DMS114 treated with DMSO at 0.1 percent for 48 hours (cell line): ENCODE data around the gene CDX1.

ENCODE experiments used
- DNase-seq: peaks from one replicate; lab custom pipeline; 2025; ENCODE audit not compliant: unreplicated experiment; lab: John Stamatoyannopoulos, UW

The CDX1 gene

DNA sequence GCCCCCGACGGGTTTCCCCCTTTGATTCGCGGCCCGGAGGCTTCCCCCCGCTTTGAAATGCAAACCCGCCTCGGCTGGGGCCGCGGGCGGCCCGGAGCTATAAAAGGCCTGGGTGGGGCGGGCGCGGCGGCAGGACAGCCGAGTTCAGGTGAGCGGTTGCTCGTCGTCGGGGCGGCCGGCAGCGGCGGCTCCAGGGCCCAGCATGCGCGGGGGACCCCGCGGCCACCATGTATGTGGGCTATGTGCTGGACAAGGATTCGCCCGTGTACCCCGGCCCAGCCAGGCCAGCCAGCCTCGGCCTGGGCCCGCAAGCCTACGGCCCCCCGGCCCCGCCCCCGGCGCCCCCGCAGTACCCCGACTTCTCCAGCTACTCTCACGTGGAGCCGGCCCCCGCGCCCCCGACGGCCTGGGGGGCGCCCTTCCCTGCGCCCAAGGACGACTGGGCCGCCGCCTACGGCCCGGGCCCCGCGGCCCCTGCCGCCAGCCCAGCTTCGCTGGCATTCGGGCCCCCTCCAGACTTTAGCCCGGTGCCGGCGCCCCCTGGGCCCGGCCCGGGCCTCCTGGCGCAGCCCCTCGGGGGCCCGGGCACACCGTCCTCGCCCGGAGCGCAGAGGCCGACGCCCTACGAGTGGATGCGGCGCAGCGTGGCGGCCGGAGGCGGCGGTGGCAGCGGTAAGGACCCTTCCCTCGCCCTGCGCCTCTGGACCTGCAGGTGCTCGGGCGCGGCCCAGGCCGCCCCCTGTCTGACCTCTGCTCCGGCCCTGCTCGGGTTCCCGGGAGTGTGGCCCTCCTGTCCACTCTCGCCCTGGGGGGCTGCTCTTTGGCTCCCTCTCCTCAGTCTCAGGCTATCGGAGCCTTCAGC is at the start of gene CDX1:
TSS of gene CDX1 (plus strand) at position 129 of the 862 bp plus-strand sequence. CDS start at position 228, 99 bp downstream.
- no peak for DNase-seq

DNA sequence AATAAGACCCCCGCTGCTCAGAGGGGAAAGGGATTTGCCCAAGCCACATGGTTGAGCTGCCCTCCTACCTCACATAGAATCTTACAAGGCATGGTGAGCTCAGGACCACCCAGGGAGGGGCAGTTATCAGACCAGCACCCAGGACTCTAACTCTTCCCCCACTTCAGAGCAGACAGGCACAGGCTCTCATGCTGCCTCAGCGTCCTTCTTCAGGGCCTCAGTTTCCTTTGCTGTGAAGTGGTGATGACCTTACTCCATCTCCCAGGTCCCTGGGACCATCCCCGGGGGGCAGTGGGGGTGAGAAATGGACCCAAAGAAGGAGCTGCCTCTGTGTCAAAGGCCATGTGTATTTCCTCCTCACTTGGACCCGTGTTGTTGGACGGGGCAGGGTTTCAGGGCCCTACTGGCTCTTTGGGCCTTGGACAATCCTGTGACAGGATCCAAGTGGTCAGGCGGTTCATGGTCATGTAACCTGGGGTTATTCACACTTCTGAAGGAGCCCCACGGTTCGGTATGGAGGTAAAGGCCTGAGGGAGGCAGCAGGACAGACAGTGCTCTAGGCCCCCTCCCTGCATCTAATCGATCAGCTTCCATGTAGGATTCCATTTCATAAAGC is 48.5 kb upstream of the CDX1 start:
- DNase-seq: no peak

DNA sequence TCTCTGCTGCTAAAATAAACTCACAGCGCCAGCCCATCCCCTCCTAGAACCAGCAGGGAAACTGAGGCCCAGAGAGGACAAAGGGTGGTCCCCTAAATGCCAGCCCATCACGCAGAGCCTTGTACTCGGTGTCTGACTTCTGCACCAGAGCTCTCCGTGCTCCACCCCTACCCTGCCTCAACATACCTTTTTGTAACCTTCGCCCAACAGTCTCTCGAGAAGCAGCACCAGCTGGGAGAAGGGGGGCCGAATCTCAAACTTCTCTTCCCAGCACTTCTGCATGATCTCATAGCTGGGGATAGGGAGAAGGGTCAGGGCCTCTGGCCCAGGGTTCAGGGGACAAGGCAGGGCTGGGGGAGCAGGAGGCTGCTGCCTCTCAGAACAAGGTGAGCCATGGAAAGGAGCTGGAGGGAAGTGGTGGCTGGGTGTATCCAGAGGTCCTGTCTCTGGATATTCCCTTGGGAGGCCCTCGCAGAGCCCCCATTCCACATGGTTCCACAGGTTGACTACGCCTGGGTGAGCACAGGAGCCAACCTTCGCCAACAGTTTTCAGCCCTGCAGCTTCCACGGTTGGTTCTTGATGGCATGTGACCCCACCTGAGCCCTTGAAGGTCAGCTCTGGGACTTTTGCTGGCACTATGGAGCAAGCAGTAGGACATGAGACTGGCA is 47.9 kb upstream of the CDX1 start:
- no peak for DNase-seq

DNA sequence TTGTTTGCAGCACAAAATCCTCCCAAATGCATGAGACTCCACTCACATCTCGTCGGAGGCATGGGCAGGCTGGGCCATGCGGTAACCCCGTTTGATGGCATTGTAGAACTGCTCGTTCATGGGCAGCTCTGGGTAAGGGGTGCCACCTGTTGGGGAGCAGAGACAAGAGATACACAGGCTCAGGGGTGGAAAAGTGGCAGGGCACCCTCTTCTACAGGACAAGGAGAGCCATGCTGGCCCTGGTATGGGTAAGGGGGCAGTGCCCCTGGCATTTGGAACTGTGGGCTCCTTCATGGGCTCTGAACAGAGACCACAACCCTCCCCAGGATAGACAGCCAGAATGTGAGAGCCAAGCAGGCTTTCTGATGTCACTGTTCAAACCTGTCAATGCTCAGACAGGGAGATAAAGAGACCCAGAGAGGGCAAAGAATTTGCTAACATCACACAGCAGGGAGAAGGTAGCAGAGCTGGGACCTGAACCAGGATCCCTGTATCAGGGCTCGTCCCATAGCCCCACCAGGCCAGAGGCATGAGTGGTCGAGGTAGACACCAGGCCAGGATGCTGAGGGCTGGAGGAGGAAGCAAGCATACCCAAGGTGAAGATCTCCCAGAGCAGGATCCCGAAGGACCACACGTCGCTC is 47.0 kb upstream of the CDX1 start:
- DNase-seq: no peak

DNA sequence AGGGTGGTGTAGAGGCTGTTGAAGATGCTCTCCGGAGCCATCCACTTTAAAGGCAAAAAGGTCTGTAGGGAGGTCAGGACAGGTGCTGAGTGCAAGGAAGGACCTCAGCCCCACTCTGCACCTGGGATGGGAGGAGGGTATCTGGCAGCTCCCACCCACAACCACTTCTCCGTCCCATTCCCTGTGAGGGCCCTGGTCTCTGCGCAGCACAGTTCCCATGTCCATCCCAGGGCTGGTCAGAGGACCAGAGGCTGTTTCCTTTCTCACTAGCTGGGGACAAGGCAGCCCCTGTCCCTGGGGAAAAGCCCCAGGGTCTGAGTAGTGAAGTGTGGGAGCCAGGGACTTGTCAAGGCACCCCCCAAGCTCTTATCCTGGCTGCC is 46.5 kb upstream of the CDX1 start:
- no peak for DNase-seq

GRCh38 chr5:150120617-150121447 is 45.7 kb upstream of the CDX1 start:
- no peak for DNase-seq

DNA sequence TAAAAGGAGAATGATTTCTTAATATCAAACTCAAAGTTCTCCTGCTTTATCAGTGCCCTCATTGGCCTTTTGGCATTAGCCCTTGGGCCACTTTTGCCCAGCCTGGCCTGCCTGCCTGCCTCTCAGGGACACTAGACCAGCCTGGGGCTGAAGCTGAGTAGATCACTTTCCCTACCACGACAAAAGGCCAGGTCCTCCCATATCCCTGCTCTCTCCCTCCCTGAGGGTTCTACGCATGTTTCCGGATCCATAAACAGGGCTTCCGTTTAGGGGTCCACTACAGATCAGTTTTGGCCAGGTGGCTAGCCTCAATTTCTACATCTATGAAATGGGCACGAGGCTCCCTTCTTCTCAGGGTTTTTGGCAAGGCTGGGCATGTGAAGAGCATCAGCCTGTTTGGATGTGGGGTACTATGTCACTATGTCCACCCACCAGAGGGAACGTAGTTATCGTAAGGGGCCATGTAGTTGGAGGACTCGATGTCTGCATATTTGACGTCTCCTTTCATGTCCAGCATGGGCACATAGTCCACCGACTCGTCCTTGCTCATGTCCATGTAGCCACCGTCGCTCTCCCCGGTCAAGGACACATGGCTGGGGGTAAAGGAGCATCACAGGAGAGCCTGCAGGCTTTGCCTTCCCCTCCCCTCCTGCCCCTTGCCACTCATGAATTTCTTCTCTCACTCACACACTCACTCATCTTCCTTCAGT is 45.0 kb upstream of the CDX1 start:
- DNase-seq: no peak

- no peak for DNase-seq
Measured at GRCh38 chr5:150122158-150122510, 44.4 kb upstream of the CDX1 start.

GRCh38 chr5:150122536-150123481 is 43.8 kb upstream of the CDX1 start:
- no peak for DNase-seq

DNA sequence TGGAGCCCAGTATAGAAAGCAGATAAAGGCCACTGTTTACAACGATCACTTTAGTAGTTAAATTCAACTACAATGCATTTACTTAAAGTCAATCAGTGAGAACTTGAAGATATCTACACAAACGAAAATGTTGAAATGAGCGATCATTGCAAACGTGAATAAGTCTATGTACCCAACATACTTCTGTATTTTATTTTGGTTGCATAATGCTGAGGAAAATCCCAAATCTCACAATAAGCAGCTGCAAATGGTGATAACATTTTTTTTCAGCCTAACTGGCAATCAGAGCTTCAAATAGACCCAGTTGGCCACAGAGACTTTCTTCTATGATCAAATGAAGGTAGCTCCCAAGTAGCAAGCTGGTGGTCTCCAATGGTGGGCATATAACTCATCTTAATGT is 43.0 kb upstream of the CDX1 start:
- no peak for DNase-seq

- no peak for DNase-seq
Measured at GRCh38 chr5:150124111-150124557, 42.4 kb upstream of the CDX1 start.

GRCh38 chr5:150124596-150124995 is 42.0 kb upstream of the CDX1 start:
- no peak for DNase-seq

GRCh38 chr5:150125334-150125733 is 41.2 kb upstream of the CDX1 start:
- no peak for DNase-seq

DNA sequence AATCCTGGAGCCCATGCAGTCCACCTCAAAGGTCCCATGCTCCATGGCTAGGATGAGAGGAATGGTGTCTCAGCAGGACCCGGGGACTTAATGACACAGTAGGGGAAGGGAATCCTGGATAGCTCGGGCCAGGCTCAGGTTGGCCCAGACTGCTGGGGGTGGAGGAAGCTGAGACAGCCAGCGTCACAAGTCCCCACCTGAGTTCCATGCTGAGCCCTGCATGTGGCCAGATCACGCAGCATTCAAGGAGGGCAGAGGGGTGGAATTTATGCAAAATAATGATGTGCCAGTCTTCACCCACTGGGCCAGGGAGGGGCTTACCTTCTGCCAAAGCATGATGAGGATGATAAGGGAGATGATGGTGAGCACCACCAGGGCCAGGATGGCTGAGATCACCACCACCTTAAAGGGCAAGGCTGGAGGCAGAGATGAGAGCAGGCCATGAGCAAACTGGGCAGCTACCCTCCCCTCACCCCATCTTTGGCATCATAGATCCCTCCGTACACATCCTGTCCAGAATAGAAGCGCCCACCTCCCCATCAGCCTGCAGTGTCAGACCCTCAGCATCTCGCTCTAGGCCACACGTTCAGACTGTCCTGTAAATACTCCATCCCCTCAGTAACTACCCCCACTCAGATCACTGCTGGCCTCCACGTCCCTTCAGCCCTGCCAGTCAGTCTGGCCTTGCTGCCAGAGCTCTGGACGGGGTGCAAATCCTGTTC is 40.2 kb upstream of the CDX1 start:
- no peak for DNase-seq

DNA sequence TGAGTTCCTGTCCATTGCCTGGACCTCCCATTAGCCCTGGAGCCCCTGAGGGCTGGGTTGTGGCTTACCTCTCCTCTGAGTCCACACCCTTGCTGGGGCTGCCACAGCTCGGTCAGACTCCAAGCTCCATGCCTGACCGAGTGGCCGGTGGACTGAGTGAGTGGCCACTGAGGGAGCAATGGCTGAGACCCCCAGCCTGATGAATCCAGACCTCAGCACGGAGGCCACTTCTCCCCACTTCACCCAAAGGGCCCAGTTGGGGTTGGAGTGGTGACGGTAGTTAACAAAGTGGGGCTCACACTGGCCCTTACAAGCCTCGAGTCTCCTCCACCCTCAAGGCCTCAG is 39.7 kb upstream of the CDX1 start:
- no peak for DNase-seq

- no peak for DNase-seq
Measured at GRCh38 chr5:150129454-150129812, 37.1 kb upstream of the CDX1 start.

GRCh38 chr5:150129813-150130492 is 36.6 kb upstream of the CDX1 start:
- DNase-seq: peak; percentile 26

GRCh38 chr5:150130493-150130922 is 36.1 kb upstream of the CDX1 start:
- DNase-seq: no peak
